HG02623 (cell line): Measurements from ENCODE around the gene RNF114.

Experiments
- ATAC-seq: cut with Tn5 transposase; IDR thresholded peaks from one replicate; pipeline ENCODE4 v1.9.1; 2021; ENCODE audit warnings: moderate library complexity; ENCODE audit not compliant: unreplicated experiment

Gene RNF114

DNA sequence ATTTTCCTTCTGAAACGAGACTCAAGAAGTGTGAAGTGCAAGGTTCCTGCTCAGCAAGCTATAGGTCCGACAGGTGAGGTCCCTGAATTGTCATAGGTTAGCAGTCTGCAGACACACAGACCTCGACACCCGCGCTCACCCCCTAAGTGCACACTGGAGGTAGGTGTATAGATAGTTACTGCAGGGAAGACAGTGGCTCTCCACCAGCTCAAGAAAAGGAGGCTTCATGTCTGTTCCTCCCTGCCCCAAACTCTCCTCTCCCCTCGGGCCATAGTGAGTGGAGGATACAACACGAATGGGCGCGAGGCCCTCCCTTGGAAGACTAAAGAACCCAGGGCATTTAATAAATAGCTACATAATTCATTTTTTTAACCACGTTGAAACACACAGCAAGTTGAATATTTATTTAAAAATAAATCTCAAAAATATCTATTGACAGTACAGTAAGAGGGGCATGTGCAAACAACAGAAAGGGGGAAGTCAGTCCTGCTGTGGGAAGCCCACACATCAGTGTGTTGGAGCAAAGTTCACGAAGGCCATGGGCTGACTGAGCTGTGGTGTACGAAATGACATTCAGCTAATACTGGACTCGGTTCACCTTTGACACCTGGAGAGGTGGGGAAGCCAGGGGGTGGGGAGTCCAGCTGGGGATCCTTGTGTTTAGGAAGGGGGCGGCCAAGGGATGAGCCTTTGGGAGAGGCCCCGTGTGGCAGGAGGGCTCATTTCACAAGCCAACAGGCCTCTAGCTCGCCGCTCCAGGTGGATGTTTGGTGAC lies 31.6 kb upstream of the RNF114 start:
- ATAC-seq = no peak

DNA sequence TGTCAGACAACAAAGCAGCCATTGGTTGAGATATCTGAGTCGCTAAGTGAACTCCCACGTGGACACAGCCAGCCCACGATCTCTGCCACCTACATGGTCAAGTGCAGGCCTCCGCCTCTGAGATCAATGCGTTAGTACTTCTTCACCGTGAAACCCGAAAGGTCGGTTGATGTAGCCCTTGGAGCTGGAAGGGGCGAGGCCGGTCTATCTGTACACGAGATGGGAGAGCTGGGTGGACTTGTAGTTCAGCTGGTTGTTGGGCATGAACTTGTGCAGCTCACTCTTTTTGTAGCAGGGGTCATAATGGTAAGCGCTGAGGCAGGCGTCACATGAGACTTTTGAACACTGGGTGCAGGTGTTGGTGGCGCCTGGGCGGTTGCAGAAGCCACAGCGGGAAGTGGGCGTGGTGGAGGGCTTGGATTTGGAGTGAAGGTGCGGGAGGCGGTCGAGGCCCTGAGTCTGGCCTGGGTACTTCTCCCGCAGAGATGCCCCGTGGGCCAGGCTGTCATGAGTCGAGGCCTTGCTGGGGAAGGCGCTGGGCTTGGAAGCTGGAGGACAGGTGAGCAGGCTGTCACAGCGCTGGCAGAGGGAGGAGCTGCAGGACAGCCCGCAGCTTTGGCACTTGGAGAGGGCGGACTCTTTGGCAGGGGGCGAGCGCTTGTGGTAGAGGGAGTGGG lies 30.6 kb upstream of the RNF114 start:
- no peak for ATAC-seq

DNA sequence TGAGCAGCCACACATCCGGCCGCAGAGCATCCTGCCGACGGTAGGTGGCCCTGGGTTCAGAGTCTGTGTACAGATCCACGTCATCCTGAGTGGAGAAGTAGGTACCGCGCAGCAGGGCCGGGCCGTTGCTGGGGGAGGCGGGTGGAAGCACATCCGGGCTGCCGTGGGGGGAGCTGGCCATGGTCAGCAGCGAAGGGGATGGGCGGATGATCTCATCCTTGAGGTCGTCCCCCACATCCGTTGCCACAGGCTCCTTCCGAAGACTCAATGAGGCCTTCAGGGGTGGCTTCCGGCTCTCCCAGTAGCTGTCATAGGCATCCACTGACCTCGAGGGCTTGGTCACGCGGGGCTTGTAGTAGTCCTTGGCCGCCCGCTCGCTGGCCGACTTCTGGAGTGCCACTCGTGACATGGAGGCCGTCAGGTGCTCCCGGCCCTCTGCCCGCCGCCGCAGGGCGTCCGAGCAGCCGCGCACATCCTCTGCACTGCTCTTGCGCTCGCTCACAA lies 30.0 kb upstream of the RNF114 start:
- no peak for ATAC-seq

DNA sequence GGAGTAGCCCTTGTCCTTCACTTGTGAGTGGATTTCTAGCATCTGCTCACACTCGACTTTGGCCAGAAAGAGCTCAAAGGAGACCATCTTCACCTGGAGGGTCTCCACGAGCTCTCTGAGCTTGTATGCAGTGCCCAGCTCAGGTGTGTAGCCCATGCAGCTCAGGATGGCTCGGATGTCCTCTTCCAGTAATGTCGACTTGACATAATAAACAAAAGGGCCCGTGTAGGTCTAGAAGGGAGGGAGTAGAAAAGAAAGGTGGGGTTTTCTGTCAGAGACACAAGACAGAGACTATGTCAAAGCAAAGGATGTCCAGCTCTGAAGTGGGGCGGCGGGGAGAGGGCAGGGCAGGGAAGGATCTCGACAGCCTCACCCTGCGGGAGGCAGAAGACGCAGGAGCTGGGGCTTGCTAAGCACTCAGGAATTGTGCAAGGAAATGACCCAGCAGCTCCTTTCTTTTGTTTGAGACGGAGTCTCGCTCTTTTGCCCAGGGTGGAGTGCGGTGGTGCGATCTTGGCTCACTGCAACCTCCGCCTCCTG lies 29.5 kb upstream of the RNF114 start:
- no peak for ATAC-seq

DNA sequence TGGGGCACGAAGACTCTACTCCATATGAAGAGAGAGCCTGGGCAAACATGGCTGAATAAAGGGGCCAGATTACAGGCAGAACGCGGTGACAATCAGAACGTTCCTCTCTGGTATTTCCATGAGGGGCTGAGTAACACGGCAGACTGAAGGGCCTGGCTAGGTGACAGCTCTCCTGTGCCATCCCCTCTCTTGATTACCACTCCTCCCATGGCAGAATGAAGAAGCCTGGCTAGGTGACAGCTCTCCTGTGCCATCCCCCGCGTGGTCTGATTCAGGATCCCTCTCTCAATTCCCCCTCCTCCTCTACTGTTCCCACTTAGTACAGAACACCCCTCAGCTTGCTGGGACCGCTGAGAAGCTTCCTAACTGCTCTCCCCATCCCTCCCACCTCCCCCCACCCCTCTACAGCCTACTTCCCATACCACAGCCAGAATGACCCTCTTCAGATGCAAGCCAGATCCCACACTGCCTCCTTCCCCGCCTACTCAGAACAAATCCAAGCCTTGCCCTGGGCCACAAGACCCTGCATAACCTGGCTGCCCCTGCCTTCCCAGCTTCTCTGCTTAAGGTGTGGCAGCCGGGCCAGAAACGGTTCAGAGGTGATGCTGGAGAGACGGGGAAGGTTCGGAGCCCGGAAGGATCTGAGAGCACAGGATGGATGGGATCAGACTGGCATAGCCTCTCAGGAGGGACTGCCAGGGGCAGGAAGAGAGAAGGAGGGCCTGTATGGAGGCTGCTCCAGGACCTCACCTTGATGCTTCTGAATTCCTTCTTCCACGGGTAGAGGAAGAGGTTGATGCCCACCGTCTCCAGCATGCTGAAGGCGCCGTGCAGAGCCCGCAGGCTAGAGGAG lies 28.6 kb upstream of the RNF114 start:
- no peak for ATAC-seq

DNA sequence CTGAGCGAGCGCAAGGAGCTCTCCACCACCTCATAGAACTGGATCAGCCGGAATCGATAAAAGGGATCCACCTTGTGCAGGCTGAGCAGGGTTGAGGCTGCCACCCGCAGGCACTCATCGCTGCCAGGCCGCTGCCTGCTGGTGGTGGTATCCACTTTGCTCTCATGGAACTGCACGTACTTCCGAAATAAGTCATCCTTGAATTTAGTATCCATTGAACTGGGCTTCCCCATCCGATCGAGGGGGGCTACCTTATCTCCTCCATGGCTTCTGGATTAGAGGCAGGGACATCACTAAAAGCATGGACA lies 28.0 kb upstream of the RNF114 start:
- no peak for ATAC-seq

DNA sequence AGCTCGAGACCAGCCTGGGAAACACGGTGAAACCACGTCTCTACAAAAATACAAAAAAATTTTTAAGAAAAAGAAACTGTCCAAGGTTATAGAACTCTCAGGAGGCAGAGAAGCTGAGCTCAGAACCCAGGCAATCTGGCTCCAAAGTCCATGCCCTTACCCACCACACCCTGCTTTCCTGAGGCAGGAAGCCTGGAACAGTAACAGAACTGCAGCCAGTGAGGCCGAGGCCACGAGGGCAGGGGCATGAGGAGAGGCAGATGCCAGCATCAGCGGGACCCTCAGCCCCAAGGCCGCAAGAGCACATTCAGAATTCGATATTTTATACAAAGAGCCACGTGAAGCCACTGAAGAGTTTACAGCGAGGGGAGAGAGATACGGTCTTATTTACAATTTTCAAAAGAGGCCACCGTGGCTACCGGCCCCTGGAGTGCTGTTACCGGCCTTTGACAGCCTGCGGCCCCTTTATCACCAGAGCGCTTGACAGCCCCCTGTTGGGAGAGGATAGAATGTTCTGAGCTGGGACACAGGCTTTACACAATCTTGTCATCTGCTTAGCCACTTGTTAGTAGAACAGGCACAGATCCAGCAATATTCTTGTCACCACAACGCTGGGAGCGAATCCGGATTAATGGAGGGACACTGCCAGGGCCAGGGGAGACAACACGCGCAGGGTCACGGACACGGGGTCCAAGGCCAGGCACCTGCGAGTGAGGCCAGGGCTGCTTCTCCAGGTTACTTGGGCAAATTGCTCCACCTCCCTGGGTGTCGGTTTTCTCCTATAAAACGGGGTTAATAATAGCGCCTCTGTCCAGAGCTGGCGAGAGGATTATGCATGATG lies 26.5 kb upstream of the RNF114 start:
- ATAC-seq = no peak

DNA sequence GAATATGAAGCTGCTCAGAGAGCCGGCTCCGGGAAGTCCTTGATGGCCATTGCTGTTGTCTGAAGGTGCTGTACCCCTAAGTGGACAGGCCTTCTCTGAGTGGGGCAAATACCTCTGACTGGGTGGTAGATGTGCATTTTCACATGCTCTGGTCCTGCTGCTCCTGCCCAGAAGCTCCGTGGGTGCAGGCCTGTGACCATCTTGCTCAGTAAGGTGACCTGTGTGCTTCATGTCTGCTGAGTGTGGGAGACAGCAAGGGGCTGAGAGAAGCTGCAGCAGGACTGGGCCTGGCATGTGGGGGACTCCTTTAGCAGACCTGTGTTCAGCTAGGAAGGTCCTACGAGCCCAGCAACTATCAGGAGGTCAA lies 25.9 kb upstream of the RNF114 start:
- ATAC-seq = no peak

DNA sequence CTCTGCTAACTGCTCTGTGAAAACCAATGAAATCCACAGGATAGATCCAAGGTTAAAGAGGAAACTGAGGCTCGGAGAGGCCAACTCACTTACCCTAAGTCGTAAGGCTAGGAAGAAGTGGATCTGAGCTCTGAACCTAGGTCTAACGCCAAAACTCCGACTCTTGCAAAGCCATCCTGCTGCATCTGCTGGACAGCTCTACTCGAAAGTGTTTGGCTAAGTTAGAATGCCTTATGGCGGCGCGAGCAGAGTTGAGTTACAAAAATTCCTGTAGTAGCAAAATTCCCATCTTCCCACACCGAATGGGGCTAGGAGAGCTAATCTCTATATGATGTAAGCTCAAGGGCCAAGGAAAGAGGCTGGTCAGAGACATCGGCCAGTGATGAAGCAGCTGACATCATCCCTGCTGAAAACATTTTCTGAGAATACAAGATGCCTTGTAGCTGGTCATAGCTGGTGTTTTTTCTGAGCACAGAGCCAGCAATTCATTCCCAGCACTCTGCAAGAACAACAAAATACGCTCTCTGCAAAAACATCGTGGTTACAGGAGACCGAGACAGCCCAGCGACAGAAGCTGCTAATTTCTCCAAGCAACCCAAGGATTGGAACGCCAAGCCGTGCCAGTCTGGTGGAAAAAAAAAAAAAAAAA lies 22.7 kb upstream of the RNF114 start:
- ATAC-seq = no peak

DNA sequence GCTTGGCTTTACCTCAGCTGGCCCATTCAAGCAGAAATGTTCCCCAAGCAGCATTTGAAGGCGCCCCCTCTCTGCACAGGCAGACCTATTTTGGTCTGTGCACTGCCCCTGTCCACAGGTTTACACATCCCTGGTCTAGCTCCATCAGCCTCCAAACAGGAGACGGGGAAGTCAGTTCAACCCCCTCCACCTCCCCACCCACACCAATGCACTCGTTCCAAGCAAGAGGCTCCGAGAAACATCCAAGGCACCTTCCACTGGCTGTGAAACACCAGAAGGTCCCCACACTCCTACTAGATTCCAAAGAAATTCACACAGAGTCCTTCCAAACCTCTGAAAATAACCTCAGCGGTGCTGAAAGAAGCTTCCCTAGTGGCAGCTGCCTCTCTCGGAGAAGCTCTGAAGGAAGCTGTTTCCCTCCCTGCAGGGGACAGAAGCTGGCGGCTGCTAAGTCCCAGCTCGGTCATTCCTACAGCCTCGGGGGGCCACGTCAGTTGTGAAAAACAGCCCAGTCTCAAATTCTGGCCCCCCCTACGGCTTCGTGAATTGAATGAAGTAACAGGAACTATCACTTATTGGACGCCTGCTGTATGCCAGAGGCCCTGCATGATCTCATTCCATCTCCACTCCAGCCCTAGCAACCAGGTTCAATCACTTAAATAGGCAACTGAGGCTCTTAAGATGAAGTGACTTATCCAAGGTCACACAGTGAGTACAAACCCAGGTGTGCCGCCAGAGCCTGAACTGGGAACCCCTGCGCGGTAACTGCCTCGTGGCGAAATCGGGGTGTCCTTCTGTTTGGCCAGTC lies 21.7 kb upstream of the RNF114 start:
- ATAC-seq = no peak

DNA sequence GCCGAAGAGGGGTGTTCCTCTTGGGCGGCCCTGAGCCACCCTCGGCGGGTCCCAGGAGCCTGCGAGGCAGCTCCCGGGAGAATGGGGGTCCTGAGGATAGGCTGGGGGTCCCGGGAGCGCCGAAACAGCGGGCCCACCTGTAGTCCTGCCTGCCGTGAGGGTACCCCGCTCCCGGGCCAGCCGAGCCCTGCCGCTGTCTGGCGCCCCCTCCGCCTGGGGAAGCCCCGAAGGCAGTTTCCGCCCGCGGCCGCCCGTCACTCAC lies 21.1 kb upstream of the RNF114 start:
- peak; percentile 2 for ATAC-seq

DNA sequence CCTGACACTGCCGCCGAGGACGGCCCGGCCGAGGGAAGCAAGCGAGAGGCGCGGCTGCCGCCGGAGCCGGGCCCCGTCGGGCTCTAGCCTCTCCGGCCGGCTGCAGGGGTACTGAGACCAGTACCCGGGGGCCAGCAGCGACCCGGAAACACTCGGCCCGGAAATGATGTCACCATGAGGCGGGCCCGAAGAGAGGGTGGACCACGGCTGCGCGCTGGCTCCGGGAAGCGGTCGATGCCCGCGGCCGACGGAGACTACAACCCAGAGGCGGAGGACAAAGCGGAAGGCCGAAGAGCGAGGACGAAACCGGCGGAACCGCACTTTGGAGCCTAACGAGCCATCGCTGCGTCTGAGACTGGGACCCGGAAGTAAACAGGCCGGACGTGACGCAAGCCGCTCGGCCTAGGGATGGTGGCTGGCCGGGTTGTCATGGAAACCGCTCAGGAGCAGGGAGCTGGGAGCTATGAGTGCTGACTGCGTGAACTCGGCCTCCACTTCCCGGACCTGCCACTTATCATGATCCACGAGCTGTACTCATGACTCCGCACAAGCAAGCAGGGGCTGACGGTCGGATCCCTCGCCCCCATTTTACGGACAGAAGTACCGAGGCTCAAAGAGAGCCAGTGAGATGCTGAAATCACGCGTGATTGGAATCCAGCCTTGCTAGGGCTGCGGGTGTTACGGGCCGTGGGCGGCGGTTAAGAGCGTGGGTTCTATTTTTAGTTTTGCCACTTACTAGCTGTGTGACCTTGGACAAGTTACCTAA lies 20.6 kb upstream of the RNF114 start, which contains the start of gene SPATA2:
Gene SPATA2, minus strand, starts transcription at position 150 of the 766 bp plus-strand sequence. CDS start 7,039 bp downstream, outside the sequence.
- peak; percentile 87 for ATAC-seq

DNA sequence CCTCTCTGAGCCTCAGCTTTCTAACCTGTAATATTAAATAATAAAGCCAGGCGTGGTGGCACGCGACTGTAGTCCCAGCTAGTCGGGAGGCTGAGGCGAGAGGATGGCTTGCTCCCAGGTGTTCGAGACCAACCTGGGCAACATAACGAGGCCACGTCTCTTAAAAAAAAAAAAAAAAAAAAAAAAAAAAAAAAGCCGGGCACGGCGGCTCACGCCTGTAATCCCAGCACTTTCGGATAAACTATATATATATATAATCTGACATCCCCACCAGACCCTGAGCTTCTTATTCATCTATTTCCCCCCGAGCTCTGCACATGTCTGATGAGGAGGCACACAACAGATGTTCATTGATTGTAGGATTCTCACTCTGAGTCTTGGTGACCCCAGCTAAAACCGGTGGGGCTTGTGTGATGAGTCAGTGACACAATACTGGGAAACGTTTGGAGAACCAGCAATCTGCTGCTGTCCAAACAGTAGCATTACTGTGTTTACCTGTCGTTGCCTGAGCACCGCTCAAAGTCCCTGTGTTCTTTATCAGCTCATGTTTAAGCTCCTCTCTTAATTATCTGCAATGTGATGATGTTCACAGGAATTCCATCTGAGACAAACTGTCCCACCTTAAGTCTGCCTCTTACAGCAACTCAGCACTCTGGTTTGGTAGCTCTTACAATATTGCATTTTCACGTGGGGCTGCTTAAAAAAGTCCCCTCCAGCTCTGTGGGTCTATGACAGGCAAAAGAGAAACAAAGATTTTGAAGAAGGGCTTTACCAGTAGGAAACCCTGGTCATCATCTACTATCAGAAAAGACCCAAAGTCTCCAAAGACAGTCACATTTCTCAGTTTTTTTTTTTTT lies 19.8 kb upstream of the RNF114 start:
- no peak for ATAC-seq

DNA sequence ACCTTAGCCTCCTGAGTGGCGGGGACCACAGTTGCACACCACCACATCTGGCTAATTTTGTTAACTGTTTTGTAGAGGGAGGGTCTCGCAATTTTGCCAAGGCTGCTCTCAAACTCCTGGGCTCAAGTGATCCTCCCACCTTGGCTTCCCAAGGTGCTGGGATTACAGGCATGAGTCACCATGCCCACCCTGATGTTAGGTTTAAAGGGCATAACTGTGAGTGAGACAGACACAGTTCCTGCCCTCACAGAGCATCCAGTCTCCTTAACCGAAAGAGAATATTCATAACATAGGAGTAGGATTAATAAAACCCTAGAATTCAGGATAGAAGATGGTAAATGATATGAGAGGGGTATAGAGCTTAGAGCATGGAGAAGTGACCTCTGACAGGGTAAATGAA lies 17.8 kb upstream of the RNF114 start:
- ATAC-seq = no peak

DNA sequence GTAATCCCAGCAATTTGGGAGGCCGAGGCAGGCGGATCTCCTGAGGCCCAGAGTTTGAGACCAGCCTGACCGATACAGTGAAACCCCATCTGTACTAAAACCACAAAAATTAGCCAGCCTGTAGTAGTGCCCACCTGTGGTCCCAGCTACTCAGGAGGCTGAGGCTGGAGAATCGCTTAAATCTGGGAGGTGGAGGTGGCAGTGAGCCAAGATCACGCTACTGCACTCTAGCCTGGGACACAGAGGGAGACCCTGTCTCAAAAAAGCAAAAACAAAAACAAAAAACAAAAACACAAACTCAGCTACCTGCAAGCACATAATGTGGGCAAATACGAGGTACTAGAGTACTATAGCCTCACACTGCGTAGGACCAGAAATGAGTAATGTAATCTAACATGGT lies 17.2 kb upstream of the RNF114 start:
- ATAC-seq = no peak

DNA sequence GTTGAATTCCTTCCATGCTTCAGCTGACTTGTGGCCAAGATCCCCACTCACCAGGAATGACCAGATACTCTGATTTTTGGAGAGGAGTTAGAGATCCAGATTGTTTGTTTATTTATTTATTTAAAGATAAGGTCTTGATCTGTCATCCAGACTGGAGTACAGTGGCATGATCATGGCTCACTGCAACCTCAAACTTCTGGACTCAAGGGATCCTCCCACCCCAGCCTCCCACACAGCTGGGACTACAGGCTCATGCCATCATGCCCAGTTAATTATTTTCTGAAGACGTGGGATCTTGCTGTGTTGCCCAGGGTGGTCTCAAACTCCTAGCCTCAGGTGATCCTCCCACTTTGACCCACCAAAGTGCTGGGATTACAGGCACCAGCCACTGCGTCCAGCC lies 16.7 kb upstream of the RNF114 start:
- no peak for ATAC-seq

DNA sequence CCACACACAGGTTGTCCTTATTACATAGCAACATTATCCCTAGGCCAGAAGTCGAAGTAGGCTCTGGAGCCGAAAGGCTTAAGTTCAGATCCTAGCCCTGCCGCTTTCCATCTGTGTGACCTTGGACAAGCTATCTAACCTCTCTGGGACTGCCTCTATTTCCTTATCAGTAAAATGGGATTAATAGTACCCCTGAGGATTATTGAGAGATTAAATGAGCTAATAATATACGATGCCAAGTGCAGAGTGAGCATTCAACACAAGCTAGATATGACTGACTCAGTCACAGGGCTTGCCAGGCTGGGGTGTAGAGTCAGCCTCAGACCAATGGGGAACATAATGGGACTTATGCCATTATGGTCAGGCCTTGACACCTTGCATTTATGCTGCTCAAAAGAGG lies 11.9 kb upstream of the RNF114 start:
- no peak for ATAC-seq
